A549 (cell line): ENCODE measurements around the gene RTN4RL1. TPM values are rescaled to one million over a fixed set of nuclear protein-coding genes. Genes with fewer than 3 reads are reported as not detected.

Experiments
- ATAC-seq, 2 experiments: fragments of 200-7000 bp in 1 of 2; fragments of >200 bp in 1 of 2; cut with Nextera tagmentation in 1 of 2; cut with Tn5 transposase in 1 of 2; 3 replicates each; pipeline versions ENCODE4 v1.8.0 to v1.9.1; 2018 to 2020; ENCODE audit warnings: mild to moderate bottlenecking in 1 of 2, moderate library complexity in 1 of 2
- CTCF ChIA-PET: fragments of 300-600 bp; sonication (Branson Sonifier 250); formaldehyde crosslinking; extraction: SDS; loops from one replicate; lab custom pipeline; 2021; ENCODE audit warnings: antibody characterized with exemption, inconsistent platforms; lab: Yijun Ruan, JAX
- POLR2A ChIA-PET: fragments of 350-600 bp; formaldehyde crosslinking; extraction: SDS; loops from one replicate; lab custom pipeline; 2021; ENCODE audit warnings: antibody characterized with exemption, inconsistent platforms; lab: Yijun Ruan, JAX
- DNase-seq, 2 experiments: peaks; one replicate each; pipeline versions ENCODE4 v3.0.0 to v3.0.0-alpha.2; 2011 to 2016; ENCODE audit warnings: low read depth in 1 of 2, low spot score in 1 of 2
- FAIRE-seq: peaks from 2 replicates; lab custom pipeline; 2011; peaks lifted over from hg19 to GRCh38; lab: Jason Lieb, UNC
- H3K27ac ChIP-seq, 2 experiments: fragments of >200 bp; sonication (Bioruptor Twin); formaldehyde crosslinking; 3 replicates each; pipeline ENCODE4 v1.5.1; 2016 to 2017
- H3K4me1 ChIP-seq: fragments of >200 bp; sonication (Bioruptor Twin); formaldehyde crosslinking; 3 replicates; pipeline ENCODE4 v1.6.1; 2016
- H3K4me2 ChIP-seq: fragments of >200 bp; sonication (Bioruptor Twin); formaldehyde crosslinking; 3 replicates; pipeline ENCODE4 v1.6.1; 2016
- H3K4me3 ChIP-seq: fragments of >200 bp; sonication (Bioruptor Twin); formaldehyde crosslinking; 3 replicates; pipeline ENCODE4 v1.5.1; 2016
- H3K9me3 ChIP-seq: fragments of >200 bp; sonication (Bioruptor Twin); formaldehyde crosslinking; 3 replicates; pipeline ENCODE4 v1.6.1; 2016
- ATOH8 ChIP-seq: fragments of 250-450 bp; sonication (Bioruptor Pico); IDR thresholded peaks from 2 replicates; pipeline ENCODE4 v1.5.0; 2020; ENCODE audit warnings: low read depth, mild to moderate bottlenecking, moderate library complexity
- CHD2 ChIP-seq: fragments of 150-350 bp; IDR thresholded peaks from 2 replicates; pipeline ENCODE4 v1.6.1; 2014; ENCODE audit warnings: low read length; ENCODE audit not compliant: partially characterized antibody
- CHD4 ChIP-seq: fragments of 200-600 bp; sonication (generic); IDR thresholded peaks from 2 replicates; pipeline ENCODE4 v1.6.1; 2016; ENCODE audit warnings: antibody characterized with exemption, mild to moderate bottlenecking, borderline replicate concordance
- CTCF ChIP-seq: fragments of >200 bp; sonication (Bioruptor Twin); formaldehyde crosslinking; IDR thresholded peaks from 3 replicates; pipeline ENCODE4 v1.5.1; 2016
- E2F6 ChIP-seq: IDR thresholded peaks from 2 replicates; pipeline ENCODE4 v1.6.1; 2012; ENCODE audit warnings: low read depth, borderline replicate concordance
- EHMT2 ChIP-seq: fragments of 200-600 bp; sonication (generic); IDR thresholded peaks from 2 replicates; pipeline ENCODE4 v1.6.1; 2016; ENCODE audit warnings: antibody characterized with exemption, low read depth, mild to moderate bottlenecking, moderate library complexity
- ELK1 ChIP-seq: fragments of 150-350 bp; IDR thresholded peaks from 2 replicates; pipeline ENCODE4 v1.6.1; 2014; ENCODE audit warnings: low read depth, mild to moderate bottlenecking, low read length
- EP300 ChIP-seq, 2 experiments: fragments of >200 bp; sonication (Bioruptor Twin); formaldehyde crosslinking; IDR thresholded peaks; 2 replicates in 1 of 2; 3 replicates in 1 of 2; pipeline ENCODE4 v1.6.1; 2016 to 2017
- HOXA7 ChIP-seq: fragments of 250-450 bp; sonication (Bioruptor Pico); IDR thresholded peaks from 2 replicates; pipeline ENCODE4 v1.5.0; 2020; ENCODE audit warnings: mild to moderate bottlenecking, moderate library complexity
- JUN ChIP-seq, 2 experiments: fragments of >200 bp; sonication (Bioruptor Twin); formaldehyde crosslinking; IDR thresholded peaks; 2 replicates in 1 of 2; 3 replicates in 1 of 2; pipeline ENCODE4 v1.6.1; 2016 to 2017
- JUNB ChIP-seq: fragments of >200 bp; sonication (Bioruptor Twin); formaldehyde crosslinking; IDR thresholded peaks from 2 replicates; pipeline ENCODE4 v1.6.1; 2016
- MAFK ChIP-seq: fragments of 450-650 bp; IDR thresholded peaks from 2 replicates; pipeline ENCODE4 v1.6.1; 2014; ENCODE audit not compliant: partially characterized antibody
- MYC ChIP-seq: IDR thresholded peaks from 2 replicates; pipeline ENCODE4 v1.6.1; 2012; ENCODE audit warnings: mild to moderate bottlenecking, inconsistent platforms, low read length, improper control_type of control experiment, borderline replicate concordance
- NFE2L2 ChIP-seq: fragments of 150-350 bp; conservative IDR thresholded peaks from 2 replicates; pipeline ENCODE4 v1.6.1; 2014; ENCODE audit warnings: low read length
- PBX3 ChIP-seq: IDR thresholded peaks from 2 replicates; pipeline ENCODE4 v1.6.1; 2012
- POLR2AphosphoS2 ChIP-seq: conservative IDR thresholded peaks from 2 replicates; pipeline ENCODE4 v1.6.1; 2012; ENCODE audit warnings: low read length, improper control_type of control experiment, inconsistent platforms
- RFX5 ChIP-seq: fragments of 450-650 bp; IDR thresholded peaks from 2 replicates; pipeline ENCODE4 v1.7.1; 2014; ENCODE audit warnings: antibody characterized with exemption, mild to moderate bottlenecking, moderate library complexity
- WGBS: methylation state at CpG from one replicate; pipeline ENCODE4 v1.1.6; 2017; ENCODE audit errors: missing lambda C conversion rate; 5-methylcytosine and 5-hydroxymethylcytosine counted together
- polyA plus RNA-seq, 4 experiments: library from polyadenylated mRNA; depleted of rRNA in 3 of 4; stranded (reverse); fragments of >200 nt; fragmentation: RNase III in 1 of 4; extraction: RNeasy Plus Mini Kit Qiagen cat#74134 plus additional on column Dnase treatment in 1 of 4; gene quantifications; 2 replicates in 3 of 4; 3 replicates in 1 of 4; pipeline ENCODE4 v1.2.3, GENCODE V29; 2011 to 2017

Gene RTN4RL1
- polyA plus RNA-seq, 2 of the 4 experiments (the other 2 are of a cell fraction) = 0.39 to 1.5 TPM

GRCh38 chr17:1996800-1997288 lies 28.3 kb downstream of the RTN4RL1 start:
- peak overlapping the region; percentile 95 to 96 for H3K27ac ChIP-seq
- ChIA-PET POLR2A (interaction anchor here (0.9 to 3.1 kb wide), 3 partner anchors 29 to 280 kb away, joined by 5 to 15 read pairs (median 6); partner anchors contain the start of gene RTN4RL1), CTCF (interaction anchor here (1.1 to 10.6 kb wide), 5 partner anchors 14 to 87 kb away, joined by 4 to 81 read pairs (median 5); partner anchors contain the start of gene RTN4RL1)
- TF ChIP-seq MYC = no peak
- 0 out of 2 replicates have a peak, but pooled peaks have one; percentile 24 for TF ChIP-seq HOXA7 (CRISPR knock-in tag)
- H3K4me2 ChIP-seq = peak overlapping the region; percentile 93
- H3K4me3 ChIP-seq = no peak overlapping the region
- no peak for ATAC-seq
- WGBS = 90% methylated on average over 9 of the region's 9 CpGs
- no peaks in the 10 kb centered on the region for H3K9me3 ChIP-seq
- DNase-seq = no peak
- H3K4me1 ChIP-seq = peaks cover 46% of the 10 kb centered on the region
- FAIRE-seq = no peak

GRCh38 chr17:1995907-1996799 lies 29.0 kb downstream of the RTN4RL1 start:
- WGBS = 93% methylated on average over 13 of the region's 14 CpGs
- Histone ChIP-seq H3K9me3 (no peaks in the 10 kb centered on the region), H3K27ac (peak overlapping the region; percentile 95 to 96), H3K4me1 (peaks cover 43% of the 10 kb centered on the region), H3K4me2 (peak overlapping the region; percentile 93), H3K4me3 (no peak overlapping the region)
- no peak for DNase-seq
- no peak for TF ChIP-seq JUN (IDR thresholded peaks at IDR 0.05)
- TF ChIP-seq CTCF = no peak
- ChIA-PET CTCF (interaction anchor here (1.4 to 10.6 kb wide), 4 partner anchors 29 to 86 kb away, joined by 5 to 81 read pairs (median 12); partner anchors contain the start of gene RTN4RL1), POLR2A (interaction anchor here (0.9 kb wide), 1 partner anchor 30 kb away, joined by 5 read pairs; no protein-coding TSS in a partner anchor)
- no peak for ATAC-seq
- no peak for FAIRE-seq

- peak; percentile 13 for FAIRE-seq
- H3K4me1 ChIP-seq = peaks cover 43% of the 10 kb centered on the region
- DNase-seq = no peak
- WGBS = 95% methylated on average over 16 of the region's 16 CpGs
- no peak for ATAC-seq
- no peak overlapping the region for H3K4me2 ChIP-seq
- H3K27ac ChIP-seq = peak overlapping the region; percentile 95 to 96; a peak in 4 of 6 replicates
- no peaks in the 10 kb centered on the region for H3K9me3 ChIP-seq
- ChIA-PET POLR2A (no interaction called here), CTCF (interaction anchor here (1.0 to 10.6 kb wide), 4 partner anchors 12 to 85 kb away, joined by 3 to 81 read pairs (median 12); partner anchors contain the start of genes OVCA2 and RTN4RL1)
- no peak overlapping the region for H3K4me3 ChIP-seq
- TF ChIP-seq PBX3 (no peak), CHD2 (no peak), ATOH8 (CRISPR knock-in tag) (no peak), RFX5 (no peak), EP300 (IDR thresholded peaks at IDR 0.05) (no peak), NFE2L2 (no peak), POLR2AphosphoS2 (no peak), E2F6 (no peak), CHD4 (no peak), ELK1 (no peak), JUNB (no peak), EHMT2 (no peak), MAFK (no peak)
Observed at GRCh38 chr17:1995321-1995892, 29.7 kb downstream of the RTN4RL1 start.
